H9 (cell line): Measurements from ENCODE around the gene PJA1. TPM values are rescaled to one million over a fixed set of nuclear protein-coding genes. Genes with fewer than 3 reads are reported as not detected.

ENCODE experiments used
- DNase-seq: peaks from one replicate; pipeline ENCODE4 v3.0.0-alpha.2; 2017
- H2AFZ ChIP-seq: one replicate; pipeline ENCODE4 v1.6.1; 2013; ENCODE audit warnings: mild to moderate bottlenecking, low read length, control low read depth, moderate library complexity
- H2AK5ac ChIP-seq: 2 replicates; pipeline ENCODE4 v1.6.1; 2013; ENCODE audit warnings: low read length, control low read depth, mixed read lengths; ENCODE audit not compliant: insufficient read length
- H2BK120ac ChIP-seq: one replicate; pipeline ENCODE4 v1.6.1; 2013; ENCODE audit warnings: low read depth, mild to moderate bottlenecking, low read length, control low read depth, inconsistent platforms; ENCODE audit not compliant: poor library complexity, severe bottlenecking
- H2BK12ac ChIP-seq: 2 replicates; pipeline ENCODE4 v1.6.1; 2013; ENCODE audit warnings: low read length, control low read depth, mixed read lengths, low read depth; ENCODE audit not compliant: insufficient read length
- H2BK15ac ChIP-seq: 2 replicates; pipeline ENCODE4 v1.6.1; 2013; ENCODE audit warnings: low read depth, low read length, control low read depth
- H2BK20ac ChIP-seq: one replicate; pipeline ENCODE4 v1.6.1; 2013; ENCODE audit warnings: low read depth, mild to moderate bottlenecking, low read length, control low read depth, inconsistent platforms; ENCODE audit not compliant: poor library complexity, severe bottlenecking
- H2BK5ac ChIP-seq: 2 replicates; pipeline ENCODE4 v1.6.1; 2013; ENCODE audit warnings: low read length, control low read depth, mixed read lengths; ENCODE audit not compliant: insufficient read length
- H3K14ac ChIP-seq: 2 replicates; pipeline ENCODE4 v1.6.1; 2013; ENCODE audit warnings: low read length, control low read depth; ENCODE audit not compliant: insufficient read depth
- H3K18ac ChIP-seq: 2 replicates; pipeline ENCODE4 v1.6.1; 2013; ENCODE audit warnings: low read depth, mild to moderate bottlenecking, mixed read lengths, low read length, control low read depth; ENCODE audit not compliant: insufficient read length
- H3K23ac ChIP-seq: 2 replicates; pipeline ENCODE4 v1.6.1; 2013; ENCODE audit warnings: low read length, control low read depth, mixed read lengths, low read depth; ENCODE audit not compliant: insufficient read length
- H3K23me2 ChIP-seq: 2 replicates; pipeline ENCODE4 v1.6.1; 2013; ENCODE audit warnings: low read depth, mild to moderate bottlenecking, mixed read lengths, low read length, control low read depth; ENCODE audit not compliant: insufficient read length, poor library complexity, severe bottlenecking
- H3K27ac ChIP-seq: 2 replicates; pipeline ENCODE4 v1.5.1; 2013; ENCODE audit warnings: low read length, control low read depth, mixed read lengths, low read depth; ENCODE audit not compliant: insufficient read length
- H3K27me3 ChIP-seq: 2 replicates; pipeline ENCODE4 v1.6.1; 2013; ENCODE audit warnings: low read length, control low read depth, inconsistent platforms; ENCODE audit not compliant: insufficient read depth
- H3K4ac ChIP-seq: 2 replicates; pipeline ENCODE4 v1.6.1; 2013; ENCODE audit warnings: low read depth, mild to moderate bottlenecking, control low read depth, inconsistent platforms, low read length, moderate library complexity
- H3K4me1 ChIP-seq: 2 replicates; pipeline ENCODE4 v1.6.1; 2013; ENCODE audit warnings: low read length, control low read depth, inconsistent platforms; ENCODE audit not compliant: insufficient read depth
- H3K4me2 ChIP-seq: 2 replicates; pipeline ENCODE4 v1.6.1; 2013; ENCODE audit warnings: low read length, control low read depth, mixed read lengths; ENCODE audit not compliant: insufficient read length, insufficient read depth
- H3K56ac ChIP-seq: 2 replicates; pipeline ENCODE4 v1.6.1; 2013; ENCODE audit warnings: low read depth, mild to moderate bottlenecking, mixed read lengths, low read length, control low read depth; ENCODE audit not compliant: insufficient read length
- H3K79me1 ChIP-seq: 2 replicates; pipeline ENCODE4 v1.6.1; 2013; ENCODE audit warnings: low read depth, mild to moderate bottlenecking, moderate library complexity, low read length, control low read depth, inconsistent platforms; ENCODE audit not compliant: insufficient read depth, poor library complexity, severe bottlenecking
- H3K79me2 ChIP-seq: 2 replicates; pipeline ENCODE4 v1.6.1; 2013; ENCODE audit warnings: low read length, control low read depth, inconsistent platforms; ENCODE audit not compliant: insufficient read depth
- H3K9ac ChIP-seq: 2 replicates; pipeline ENCODE4 v1.6.1; 2013; ENCODE audit warnings: low read length, control low read depth, mixed read lengths; ENCODE audit not compliant: insufficient read length; ENCODE audit errors: extremely low read depth
- H3K9me3 ChIP-seq: one replicate; pipeline ENCODE4 v1.6.1; 2013; ENCODE audit warnings: low read depth, low read length, inconsistent platforms; ENCODE audit not compliant: control insufficient read depth
- H3T11ph ChIP-seq: one replicate; pipeline ENCODE4 v1.6.1; 2013; ENCODE audit warnings: mild to moderate bottlenecking, low read length, control low read depth, inconsistent platforms
- H4K20me1 ChIP-seq: one replicate; pipeline ENCODE4 v1.6.1; 2013; ENCODE audit not compliant: control insufficient read depth, insufficient read length, insufficient read depth
- H4K5ac ChIP-seq: 2 replicates; pipeline ENCODE4 v1.6.1; 2013; ENCODE audit warnings: low read depth, mild to moderate bottlenecking, mixed read lengths, low read length, control low read depth; ENCODE audit not compliant: insufficient read length
- H4K8ac ChIP-seq: replicated peaks from 2 replicates; pipeline ENCODE4 v1.6.1; 2013; ENCODE audit warnings: low read length, control low read depth, mixed read lengths, low read depth; ENCODE audit not compliant: insufficient read length
- H4K91ac ChIP-seq: 2 replicates; pipeline ENCODE4 v1.6.1; 2013; ENCODE audit warnings: low read depth, mild to moderate bottlenecking, moderate library complexity, mixed read lengths, low read length, control low read depth; ENCODE audit not compliant: insufficient read length
- H3K27ac Mint-ChIP-seq, 3 experiments: 2 replicates in 2 of 3; 3 replicates in 1 of 3; pipeline ENCODE4 v1.8.0; 2020 to 2021; ENCODE audit warnings: mixed read lengths in 3 of 3, mild to moderate bottlenecking in 1 of 3, moderate library complexity in 1 of 3
- H3K27me3 Mint-ChIP-seq: 2 replicates; pipeline ENCODE4 v1.8.0; 2021; ENCODE audit warnings: low read depth, mild to moderate bottlenecking, moderate library complexity, mixed read lengths
- H3K36me3 Mint-ChIP-seq, 3 experiments: 2 replicates in 2 of 3; 3 replicates in 1 of 3; pipeline ENCODE4 v1.8.0; 2020 to 2021; ENCODE audit warnings: low read depth in 3 of 3, mixed read lengths in 3 of 3; ENCODE audit not compliant: insufficient read depth in 1 of 3
- H3K4me1 Mint-ChIP-seq, 2 experiments: 2 replicates each; pipeline ENCODE4 v1.8.0; 2020; ENCODE audit warnings: mixed read lengths in 2 of 2
- H3K4me3 Mint-ChIP-seq, 2 experiments: 2 replicates in 1 of 2; 3 replicates in 1 of 2; pipeline ENCODE4 v1.8.0; 2020 to 2021; ENCODE audit warnings: mild to moderate bottlenecking in 2 of 2, mixed read lengths in 2 of 2, moderate library complexity in 1 of 2
- H3K9me3 Mint-ChIP-seq, 2 experiments: 2 replicates in 1 of 2; 3 replicates in 1 of 2; pipeline ENCODE4 v1.8.0; 2020; ENCODE audit warnings: mild to moderate bottlenecking in 2 of 2, mixed read lengths in 2 of 2, moderate library complexity in 1 of 2
- WGBS: extraction: QIAGEN DNeasy Blood & Tissue Kit; methylation state at CpG from one replicate; pipeline ENCODE4 v1.1.7; 2013; ENCODE audit warnings: missing lambda C conversion rate, low lambda C conversion rate, mixed read lengths; ENCODE audit not compliant: insufficient read length; ENCODE audit errors: extremely low coverage; 5-methylcytosine and 5-hydroxymethylcytosine counted together
- total RNA-seq: library from RNA; stranded (reverse); gene quantifications from 2 replicates; pipeline ENCODE4 v1.2.1, GENCODE V29; 2021
- TF ChIP-seq, protein P1 (sequence below): fragments of 200-600 bp; sonication (generic); conservative IDR thresholded peaks from 3 replicates; pipeline ENCODE4 v1.8.0; 2021; ENCODE audit warnings: antibody characterized with exemption, mild to moderate bottlenecking

PJA1 gene
- total RNA-seq, 1 experiment from 2014 or later: 41.4 TPM

DNA sequence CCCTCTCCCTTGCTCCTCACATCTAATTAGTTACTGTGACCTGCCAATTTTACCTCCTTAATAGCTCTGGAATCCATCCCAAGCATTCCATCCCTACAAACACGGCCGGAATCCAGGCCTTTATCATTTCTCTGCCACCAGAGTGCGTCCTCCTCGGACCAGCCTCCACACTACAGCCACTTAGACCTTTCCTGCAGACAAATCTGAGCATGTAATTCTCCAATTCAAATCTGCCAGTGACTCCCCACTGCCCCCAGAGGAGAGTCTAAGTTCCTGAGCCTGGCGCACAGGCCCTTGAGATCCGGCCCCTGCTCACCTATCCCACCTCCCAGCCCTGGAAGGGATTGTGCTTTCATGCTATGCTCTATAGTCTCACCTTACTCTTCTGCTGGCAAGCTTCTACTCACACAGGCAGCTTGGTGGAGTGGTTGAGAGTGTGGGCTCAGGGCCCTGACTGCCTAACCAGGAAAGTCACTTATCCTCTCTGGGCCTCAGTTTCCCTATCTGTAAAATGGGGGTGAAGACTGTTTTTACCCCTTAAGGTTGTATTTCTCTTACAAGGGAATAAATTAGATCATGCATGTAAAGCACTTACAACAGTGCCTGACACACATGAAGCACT, 31.2 kb downstream of the PJA1 start:
- no peak overlapping the region for H4K91ac ChIP-seq
- no peak overlapping the region for H3K18ac ChIP-seq
- no peak overlapping the region; a peak in 1 of 5 replicates for H3K4me3 Mint-ChIP-seq
- H3K4me1 Mint-ChIP-seq: peaks cover 53 to 54% of the 10 kb centered on the region in 2 experiments
- no peak overlapping the region for H4K5ac ChIP-seq
- no peaks in the 10 kb centered on the region for H3K79me1 ChIP-seq
- no peak overlapping the region for H3K9ac ChIP-seq
- no peak overlapping the region for H2AFZ ChIP-seq
- H3T11ph ChIP-seq: no peak overlapping the region
- peaks cover 35% of the 10 kb centered on the region for H3K27me3 Mint-ChIP-seq
- H4K20me1 ChIP-seq: no peaks in the 10 kb centered on the region
- peaks cover 63 to 70% of the 10 kb centered on the region in 2 experiments for H3K9me3 Mint-ChIP-seq
- H3K56ac ChIP-seq: no peak overlapping the region
- H2BK12ac ChIP-seq: no peak overlapping the region
- H2BK15ac ChIP-seq: no peak overlapping the region
- DNase-seq: peak; percentile 81
- no peaks in the 10 kb centered on the region for H3K23me2 ChIP-seq
- no peak overlapping the region for H2AK5ac ChIP-seq
- no peak overlapping the region for H3K27ac ChIP-seq
- H3K79me2 ChIP-seq: no peaks in the 10 kb centered on the region
- H3K4me1 ChIP-seq: peaks cover 17% of the 10 kb centered on the region; the same call in 1 of the 2 replicates
- no peak overlapping the region for H4K8ac ChIP-seq
- H2BK20ac ChIP-seq: no peak overlapping the region
- peak overlapping the region in 1 of 3 experiments; percentile 5; a peak in 4 of 7 replicates for H3K27ac Mint-ChIP-seq
- TF ChIP-seq, protein P1, sequence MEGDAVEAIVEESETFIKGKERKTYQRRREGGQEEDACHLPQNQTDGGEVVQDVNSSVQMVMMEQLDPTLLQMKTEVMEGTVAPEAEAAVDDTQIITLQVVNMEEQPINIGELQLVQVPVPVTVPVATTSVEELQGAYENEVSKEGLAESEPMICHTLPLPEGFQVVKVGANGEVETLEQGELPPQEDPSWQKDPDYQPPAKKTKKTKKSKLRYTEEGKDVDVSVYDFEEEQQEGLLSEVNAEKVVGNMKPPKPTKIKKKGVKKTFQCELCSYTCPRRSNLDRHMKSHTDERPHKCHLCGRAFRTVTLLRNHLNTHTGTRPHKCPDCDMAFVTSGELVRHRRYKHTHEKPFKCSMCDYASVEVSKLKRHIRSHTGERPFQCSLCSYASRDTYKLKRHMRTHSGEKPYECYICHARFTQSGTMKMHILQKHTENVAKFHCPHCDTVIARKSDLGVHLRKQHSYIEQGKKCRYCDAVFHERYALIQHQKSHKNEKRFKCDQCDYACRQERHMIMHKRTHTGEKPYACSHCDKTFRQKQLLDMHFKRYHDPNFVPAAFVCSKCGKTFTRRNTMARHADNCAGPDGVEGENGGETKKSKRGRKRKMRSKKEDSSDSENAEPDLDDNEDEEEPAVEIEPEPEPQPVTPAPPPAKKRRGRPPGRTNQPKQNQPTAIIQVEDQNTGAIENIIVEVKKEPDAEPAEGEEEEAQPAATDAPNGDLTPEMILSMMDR: peak; percentile 69
- H2BK120ac ChIP-seq: no peak overlapping the region
- WGBS: no CpG with 5 or more reads among the region's 6 CpGs
- no peaks in the 10 kb centered on the region for H3K9me3 ChIP-seq
- H3K4me2 ChIP-seq: no peak overlapping the region
- no peak overlapping the region for H3K14ac ChIP-seq
- no peak overlapping the region for H2BK5ac ChIP-seq
- H3K23ac ChIP-seq: no peak overlapping the region
- peaks cover 0 to 6% (median 0%) of the 10 kb centered on the region in 3 experiments; a peak in 2 of 7 replicates for H3K36me3 Mint-ChIP-seq
- H3K27me3 ChIP-seq: peaks cover 2% of the 10 kb centered on the region; the same call in 1 of the 2 replicates
- H3K4ac ChIP-seq: no peak overlapping the region
